ENCODE results near the gene TAAR2. TPM values are rescaled to one million over a fixed set of nuclear protein-coding genes. Genes with fewer than 3 reads are reported as not detected.

The TAAR2 gene
- total RNA-seq, 1 donor from 2014 or later, result not detected

- no peak for DNase-seq (ENCODE audit: low read depth)
- H3K36me3 Mint-ChIP-seq (ENCODE audit: low read depth, unreplicated experiment), result no peaks in the 10 kb centered on the region
- H3K79me2 ChIP-seq (ENCODE audit: insufficient read depth, low read length), result no peaks in the 10 kb centered on the region
- TF ChIP-seq CTCF (IDR thresholded peaks at IDR 0.05; ENCODE audit: insufficient read depth, low read depth, low read length), result no peak
- H3K27me3 ChIP-seq (ENCODE audit: insufficient read depth, low read length), result peaks cover 2% of the 10 kb centered on the region
- no peak overlapping the region for H3K27ac ChIP-seq (ENCODE audit: low read depth, low read length)
- H3K4me2 ChIP-seq (ENCODE audit: low read length), result no peak overlapping the region
- no peaks in the 10 kb centered on the region for H3K9me3 ChIP-seq (ENCODE audit: insufficient read depth, low read depth, low read length)
- no peaks in the 10 kb centered on the region for H3K27me3 Mint-ChIP-seq (ENCODE audit: low read depth, unreplicated experiment)
- H3K4me3 ChIP-seq (ENCODE audit: insufficient read depth, low read depth, low read length), result no peak overlapping the region
- H3K4me3 Mint-ChIP-seq (ENCODE audit: unreplicated experiment), result no peak overlapping the region
- no peaks in the 10 kb centered on the region for H4K20me1 ChIP-seq (ENCODE audit: insufficient read depth, low read length)
- H3K4me1 ChIP-seq (ENCODE audit: insufficient read depth, low read length), result no peaks in the 10 kb centered on the region
- H3K9me3 Mint-ChIP-seq (ENCODE audit: unreplicated experiment), result peaks cover 4% of the 10 kb centered on the region
- H3K27ac Mint-ChIP-seq (ENCODE audit: unreplicated experiment), result no peak overlapping the region
- H3K4me1 Mint-ChIP-seq (ENCODE audit: low read depth, unreplicated experiment), result no peaks in the 10 kb centered on the region
- no peak overlapping the region for H3K9ac ChIP-seq (ENCODE audit: low read length)
- no peaks in the 10 kb centered on the region for H3K36me3 ChIP-seq (ENCODE audit: insufficient read depth, low read length)
- no peak for FAIRE-seq
- H2AFZ ChIP-seq (ENCODE audit: low read depth, low read length), result no peak overlapping the region
Measured at GRCh38 chr6:132664309-132665034, 40.4 kb upstream of the TAAR2 start.

GRCh38 chr6:132663661-132664060, 39.6 kb upstream of the TAAR2 start:
- no peak overlapping the region for H3K27ac ChIP-seq (ENCODE audit: low read depth, low read length)
- no peaks in the 10 kb centered on the region for H3K36me3 ChIP-seq (ENCODE audit: insufficient read depth, low read length)
- H3K9me3 Mint-ChIP-seq (ENCODE audit: unreplicated experiment), result peaks cover 4% of the 10 kb centered on the region
- H3K27me3 Mint-ChIP-seq (ENCODE audit: low read depth, unreplicated experiment), result no peaks in the 10 kb centered on the region
- no peaks in the 10 kb centered on the region for H3K9me3 ChIP-seq (ENCODE audit: insufficient read depth, low read depth, low read length)
- no peaks in the 10 kb centered on the region for H3K79me2 ChIP-seq (ENCODE audit: insufficient read depth, low read length)
- H3K27me3 ChIP-seq (ENCODE audit: insufficient read depth, low read length), result peaks cover 2% of the 10 kb centered on the region
- no peaks in the 10 kb centered on the region for H3K4me1 Mint-ChIP-seq (ENCODE audit: low read depth, unreplicated experiment)
- no peaks in the 10 kb centered on the region for H3K4me1 ChIP-seq (ENCODE audit: insufficient read depth, low read length)
- H3K36me3 Mint-ChIP-seq (ENCODE audit: low read depth, unreplicated experiment), result no peaks in the 10 kb centered on the region
- no peak overlapping the region for H3K9ac ChIP-seq (ENCODE audit: low read length)
- no peak for TF ChIP-seq CTCF (IDR thresholded peaks at IDR 0.05; ENCODE audit: insufficient read depth, low read depth, low read length)
- TF ChIP-seq EZH2 (IDR thresholded peaks at IDR 0.05; ENCODE audit: insufficient read depth, low read length), result no peak
- DNase-seq (ENCODE audit: low read depth) (no peak), FAIRE-seq (no peak)
- no peaks in the 10 kb centered on the region for H4K20me1 ChIP-seq (ENCODE audit: insufficient read depth, low read length)
- no peak overlapping the region for H3K4me3 ChIP-seq (ENCODE audit: insufficient read depth, low read depth, low read length)
- H3K4me2 ChIP-seq (ENCODE audit: low read length), result no peak overlapping the region
- no peak overlapping the region for H3K27ac Mint-ChIP-seq (ENCODE audit: unreplicated experiment)
- H2AFZ ChIP-seq (ENCODE audit: low read depth, low read length), result no peak overlapping the region
- no peak overlapping the region for H3K4me3 Mint-ChIP-seq (ENCODE audit: unreplicated experiment)

GRCh38 chr6:132661906-132662305, 37.8 kb upstream of the TAAR2 start:
- Histone ChIP-seq H3K27me3 (ENCODE audit: insufficient read depth, low read length) (no peaks in the 10 kb centered on the region), H3K4me3 (ENCODE audit: insufficient read depth, low read depth, low read length) (no peak overlapping the region), H3K4me1 (ENCODE audit: insufficient read depth, low read length) (no peaks in the 10 kb centered on the region), H3K27ac (ENCODE audit: low read depth, low read length) (no peak overlapping the region), H2AFZ (ENCODE audit: low read depth, low read length) (no peak overlapping the region), H3K36me3 (ENCODE audit: insufficient read depth, low read length) (no peaks in the 10 kb centered on the region), H3K9ac (ENCODE audit: low read length) (no peak overlapping the region), H3K4me2 (ENCODE audit: low read length) (no peak overlapping the region), H3K79me2 (ENCODE audit: insufficient read depth, low read length) (no peaks in the 10 kb centered on the region), H4K20me1 (ENCODE audit: insufficient read depth, low read length) (no peaks in the 10 kb centered on the region), H3K9me3 (ENCODE audit: insufficient read depth, low read depth, low read length) (no peaks in the 10 kb centered on the region)
- Mint-ChIP-seq H3K27ac (ENCODE audit: unreplicated experiment) (no peak overlapping the region), H3K36me3 (ENCODE audit: low read depth, unreplicated experiment) (no peaks in the 10 kb centered on the region), H3K9me3 (ENCODE audit: unreplicated experiment) (peaks cover 4% of the 10 kb centered on the region), H3K27me3 (ENCODE audit: low read depth, unreplicated experiment) (no peaks in the 10 kb centered on the region), H3K4me3 (ENCODE audit: unreplicated experiment) (no peak overlapping the region), H3K4me1 (ENCODE audit: low read depth, unreplicated experiment) (no peaks in the 10 kb centered on the region)
- DNase-seq (ENCODE audit: low read depth), result no peak
- TF ChIP-seq CTCF (IDR thresholded peaks at IDR 0.05; ENCODE audit: insufficient read depth, low read depth, low read length) (no peak), EZH2 (IDR thresholded peaks at IDR 0.05; ENCODE audit: insufficient read depth, low read length) (no peak)
- FAIRE-seq, result no peak
